K562 (cell line): ENCODE results near the gene PDLIM5. TPM values are rescaled to one million over a fixed set of nuclear protein-coding genes. Genes with fewer than 3 reads are reported as not detected.

ENCODE experiments used
- CBX8 ChIP-seq: fragments of 200-600 bp; sonication (generic); IDR thresholded peaks from 2 replicates; pipeline ENCODE4 v1.6.1; 2012; ENCODE audit warnings: borderline replicate concordance, mixed run types, low read depth, mild to moderate bottlenecking, moderate library complexity, mixed read lengths, low read length, control low read depth, inconsistent platforms; ENCODE audit not compliant: poor library complexity, severe bottlenecking; ENCODE audit errors: extremely low read depth
- ETS2 ChIP-seq: IDR thresholded peaks from 2 replicates; pipeline ENCODE4 v1.6.1; 2016; ENCODE audit warnings: borderline replicate concordance, missing genetic modification characterization, mild to moderate bottlenecking, moderate library complexity, missing compliant biosample characterization; ENCODE audit not compliant: poor library complexity, severe bottlenecking
- GATAD2A ChIP-seq: fragments of 450-650 bp; IDR thresholded peaks from 2 replicates; pipeline ENCODE4 v1.6.1; 2017
- KAT8 ChIP-seq: fragments of 450-650 bp; IDR thresholded peaks from 2 replicates; pipeline ENCODE4 v1.6.1; 2016; ENCODE audit warnings: low read depth, mild to moderate bottlenecking
- KLF16 ChIP-seq: IDR thresholded peaks from 2 replicates; pipeline ENCODE4 v1.6.1; 2016; ENCODE audit warnings: antibody characterized with exemption
- KLF6 ChIP-seq: fragments of 250-450 bp; sonication (Bioruptor Pico); IDR thresholded peaks from 2 replicates; pipeline ENCODE4 v1.4.0; 2020; ENCODE audit warnings: mild to moderate bottlenecking, moderate library complexity, borderline replicate concordance
- MLLT1 ChIP-seq, 2 experiments: fragments of 450-650 bp; IDR thresholded peaks; 2 replicates each; pipeline ENCODE4 v1.6.1; 2016
- NBN ChIP-seq: fragments of 450-650 bp; IDR thresholded peaks from 2 replicates; pipeline ENCODE4 v1.6.1; 2016; ENCODE audit warnings: low read depth, mild to moderate bottlenecking
- NR1H2 ChIP-seq: sonication (generic); formaldehyde crosslinking; IDR thresholded peaks from 2 replicates; pipeline ENCODE4 v1.4.0; 2020; ENCODE audit warnings: mild to moderate bottlenecking, missing genetic modification reagents
- NR2C2 ChIP-seq, 2 experiments: fragments of 200-800 bp in 1 of 2; sonication (Bioruptor generic) in 1 of 2; sonication (generic) in 1 of 2; formaldehyde crosslinking in 1 of 2; IDR thresholded peaks; 2 replicates each; pipeline versions ENCODE4 v1.6.1 to v1.8.0; 2016 to 2022; ENCODE audit warnings: mild to moderate bottlenecking in 1 of 2, missing compliant biosample characterization in 1 of 2, missing genetic modification characterization in 1 of 2, missing genetic modification reagents in 1 of 2
- POLR2G ChIP-seq: fragments of 200-400 bp; formaldehyde crosslinking; IDR thresholded peaks from 2 replicates; pipeline ENCODE4 v1.6.1; 2017; ENCODE audit warnings: low read depth, mild to moderate bottlenecking, antibody characterized with exemption, low read length, moderate library complexity
- POLR3A ChIP-seq: IDR thresholded peaks from 2 replicates; pipeline ENCODE4 v1.6.1; 2011; ENCODE audit warnings: borderline replicate concordance, mild to moderate bottlenecking, moderate library complexity; ENCODE audit not compliant: insufficient read length, insufficient read depth; ENCODE audit errors: extremely low read depth
- PTTG1 ChIP-seq: fragments of 450-650 bp; IDR thresholded peaks from 2 replicates; pipeline ENCODE4 v1.6.1; 2016; ENCODE audit warnings: low read depth, mild to moderate bottlenecking, missing genetic modification characterization, missing compliant biosample characterization
- RUNX1 ChIP-seq: sonication (generic); IDR thresholded peaks from 2 replicates; pipeline ENCODE4 v1.6.1; 2016; ENCODE audit warnings: antibody characterized with exemption, low read depth
- SOX6 ChIP-seq: fragments of 450-650 bp; IDR thresholded peaks from 2 replicates; pipeline ENCODE4 v1.6.1; 2014; ENCODE audit warnings: mild to moderate bottlenecking
- TAF15 ChIP-seq: fragments of 200-400 bp; formaldehyde crosslinking; IDR thresholded peaks from 2 replicates; pipeline ENCODE4 v1.6.1; 2017; ENCODE audit warnings: mild to moderate bottlenecking, low read depth, low read length, moderate library complexity
- ZNF212 ChIP-seq: fragments of 450-650 bp; formaldehyde crosslinking; IDR thresholded peaks from 2 replicates; pipeline ENCODE4 v1.4.0; 2020; ENCODE audit warnings: mild to moderate bottlenecking
- ZNF75A ChIP-seq: fragments of 450-650 bp; formaldehyde crosslinking; IDR thresholded peaks from 2 replicates; pipeline ENCODE4 v1.4.0; 2020; ENCODE audit warnings: mild to moderate bottlenecking
- ZSCAN29 ChIP-seq: fragments of 450-650 bp; IDR thresholded peaks from 2 replicates; pipeline ENCODE4 v1.6.1; 2017
- polyA plus RNA-seq, 8 experiments: library from polyadenylated mRNA; depleted of rRNA in 4 of 8; stranded (reverse) in 5 of 8; unstranded in 3 of 8; fragments of >200 nt; fragmentation: Nextera tagmentation in 2 of 8; fragmentation: Illumina TruSeq in 1 of 8; extraction: Ambion mirVana in 2 of 8; extraction: Trizol in 1 of 8; gene quantifications; 2 replicates each; pipeline versions ENCODE4 v1.2.1 to v1.2.3, GENCODE V29; 2011 to 2014; ENCODE audit warnings: inconsistent platforms in 1 of 8, missing spikeins in 1 of 8
- total RNA-seq, 7 experiments: library from RNA; depleted of rRNA in 6 of 7; stranded (reverse); fragments of >200 nt in 6 of 7; fragmentation: Illumina TruSeq in 2 of 7; extraction: Trizol in 2 of 7; gene quantifications; 2 replicates each; pipeline versions ENCODE4 v1.2.1 to v1.2.3, GENCODE V29; 2011 to 2021; ENCODE audit warnings: low replicate concordance in 1 of 7
- TF ChIP-seq, protein P1 (sequence below): fragments of 450-650 bp; IDR thresholded peaks from 2 replicates; pipeline ENCODE4 v1.6.1; 2016; ENCODE audit warnings: antibody characterized with exemption
- TF ChIP-seq, protein P2 (sequence below): fragments of 200-800 bp; sonication (Bioruptor generic); IDR thresholded peaks from 2 replicates; pipeline ENCODE4 v1.6.1; 2017; ENCODE audit warnings: missing genetic modification characterization, missing compliant biosample characterization
- TF ChIP-seq, protein P3 (sequence below): fragments of 450-650 bp; IDR thresholded peaks from 2 replicates; pipeline ENCODE4 v1.6.1; 2016; ENCODE audit warnings: borderline replicate concordance

The PDLIM5 gene
- total and polyA plus RNA-seq, 9 of the 15 experiments (the other 6 are each of a cell fraction or from before 2014, with no cell fraction given), result 36.9 to 127 (median 62.5) TPM

DNA sequence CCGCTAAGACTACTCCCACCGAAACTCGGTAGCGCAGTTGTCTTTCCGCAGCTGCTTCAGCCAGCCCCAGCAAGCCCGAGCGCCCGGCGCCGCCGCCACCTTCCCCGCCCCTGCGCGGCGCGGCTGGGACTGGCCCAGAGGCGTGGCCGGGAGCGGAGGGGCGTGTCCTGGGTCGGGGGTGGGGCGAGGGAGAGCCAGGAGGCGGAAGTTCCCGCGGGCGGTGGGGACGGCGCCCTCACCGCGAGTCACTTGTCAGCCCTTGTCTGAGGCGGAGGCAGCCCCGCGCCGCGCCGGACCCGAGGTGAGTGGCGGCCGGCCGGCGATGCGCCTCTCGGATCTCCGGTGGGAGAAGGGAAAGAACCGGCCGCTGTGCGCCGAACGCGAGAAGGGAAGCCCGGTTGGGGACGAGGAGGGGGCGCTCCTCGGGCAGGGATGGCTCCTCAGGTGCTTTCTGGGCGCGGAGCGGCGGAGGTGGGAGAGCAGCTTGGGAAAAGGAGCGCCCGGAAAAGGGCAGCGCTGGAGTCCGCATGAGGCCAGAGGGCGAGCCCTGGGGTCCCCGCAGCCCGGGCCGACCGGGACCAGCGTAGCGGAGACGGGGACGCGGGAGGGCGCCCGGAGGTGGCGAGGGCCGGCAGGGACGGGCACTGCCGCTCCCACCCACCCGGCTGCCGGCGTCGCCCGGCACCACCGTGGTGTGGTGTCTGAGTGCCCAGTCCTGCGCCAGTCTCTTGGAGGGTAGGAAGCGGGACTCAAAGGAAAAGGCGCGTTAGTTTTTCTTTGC is at the start of gene PDLIM5 (continued):
- TF ChIP-seq, protein P1, sequence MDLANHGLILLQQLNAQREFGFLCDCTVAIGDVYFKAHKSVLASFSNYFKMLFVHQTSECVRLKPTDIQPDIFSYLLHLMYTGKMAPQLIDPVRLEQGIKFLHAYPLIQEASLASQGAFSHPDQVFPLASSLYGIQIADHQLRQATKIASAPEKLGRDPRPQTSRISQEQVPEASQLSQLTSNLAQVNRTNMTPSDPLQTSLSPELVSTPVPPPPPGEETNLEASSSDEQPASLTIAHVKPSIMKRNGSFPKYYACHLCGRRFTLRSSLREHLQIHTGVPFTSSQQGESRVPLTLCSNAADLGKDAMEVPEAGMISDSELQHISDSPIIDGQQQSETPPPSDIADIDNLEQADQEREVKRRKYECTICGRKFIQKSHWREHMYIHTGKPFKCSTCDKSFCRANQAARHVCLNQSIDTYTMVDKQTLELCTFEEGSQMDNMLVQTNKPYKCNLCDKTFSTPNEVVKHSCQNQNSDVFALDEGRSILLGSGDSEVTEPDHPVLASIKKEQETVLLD, result no peak
- TF ChIP-seq NBN, result no peak; the same call in 1 of the 2 replicates
- no peak for TF ChIP-seq ZSCAN29
- no peak for TF ChIP-seq TAF15
- peak; percentile 76; the same call in 1 of the 2 replicates for TF ChIP-seq GATAD2A
- TF ChIP-seq POLR2G, result peak; percentile 100
- peak; percentile 82; the same call in 1 of the 2 replicates for TF ChIP-seq NR1H2 (CRISPR knock-in tag)
- TF ChIP-seq RUNX1, result no peak
- TF ChIP-seq KLF6 (CRISPR knock-in tag), result no peak
- TF ChIP-seq POLR3A, result no peak
- no peak for TF ChIP-seq ETS2 (tag)
- TF ChIP-seq, protein P2, sequence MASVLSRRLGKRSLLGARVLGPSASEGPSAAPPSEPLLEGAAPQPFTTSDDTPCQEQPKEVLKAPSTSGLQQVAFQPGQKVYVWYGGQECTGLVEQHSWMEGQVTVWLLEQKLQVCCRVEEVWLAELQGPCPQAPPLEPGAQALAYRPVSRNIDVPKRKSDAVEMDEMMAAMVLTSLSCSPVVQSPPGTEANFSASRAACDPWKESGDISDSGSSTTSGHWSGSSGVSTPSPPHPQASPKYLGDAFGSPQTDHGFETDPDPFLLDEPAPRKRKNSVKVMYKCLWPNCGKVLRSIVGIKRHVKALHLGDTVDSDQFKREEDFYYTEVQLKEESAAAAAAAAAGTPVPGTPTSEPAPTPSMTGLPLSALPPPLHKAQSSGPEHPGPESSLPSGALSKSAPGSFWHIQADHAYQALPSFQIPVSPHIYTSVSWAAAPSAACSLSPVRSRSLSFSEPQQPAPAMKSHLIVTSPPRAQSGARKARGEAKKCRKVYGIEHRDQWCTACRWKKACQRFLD (CRISPR knock-in tag), result 0 out of 2 replicates have a peak, but pooled peaks have one; percentile 34
- TF ChIP-seq KAT8, result no peak
- TF ChIP-seq NR2C2 (CRISPR knock-in tag; IDR thresholded peaks at IDR 0.05), result no peak
- TF ChIP-seq NR2C2 (tag; IDR thresholded peaks at IDR 0.05), result no peak; the same call in 1 of the 2 replicates
- no peak for TF ChIP-seq CBX8
- TF ChIP-seq PTTG1 (tag), result no peak
- 0 out of 2 replicates have a peak, but pooled peaks have one; percentile 22 for TF ChIP-seq SOX6
- peak; percentile 86 to 90 for TF ChIP-seq MLLT1 (IDR thresholded peaks at IDR 0.05)
- no peak for TF ChIP-seq ZNF212 (CRISPR knock-in tag)
- TF ChIP-seq, protein P3, sequence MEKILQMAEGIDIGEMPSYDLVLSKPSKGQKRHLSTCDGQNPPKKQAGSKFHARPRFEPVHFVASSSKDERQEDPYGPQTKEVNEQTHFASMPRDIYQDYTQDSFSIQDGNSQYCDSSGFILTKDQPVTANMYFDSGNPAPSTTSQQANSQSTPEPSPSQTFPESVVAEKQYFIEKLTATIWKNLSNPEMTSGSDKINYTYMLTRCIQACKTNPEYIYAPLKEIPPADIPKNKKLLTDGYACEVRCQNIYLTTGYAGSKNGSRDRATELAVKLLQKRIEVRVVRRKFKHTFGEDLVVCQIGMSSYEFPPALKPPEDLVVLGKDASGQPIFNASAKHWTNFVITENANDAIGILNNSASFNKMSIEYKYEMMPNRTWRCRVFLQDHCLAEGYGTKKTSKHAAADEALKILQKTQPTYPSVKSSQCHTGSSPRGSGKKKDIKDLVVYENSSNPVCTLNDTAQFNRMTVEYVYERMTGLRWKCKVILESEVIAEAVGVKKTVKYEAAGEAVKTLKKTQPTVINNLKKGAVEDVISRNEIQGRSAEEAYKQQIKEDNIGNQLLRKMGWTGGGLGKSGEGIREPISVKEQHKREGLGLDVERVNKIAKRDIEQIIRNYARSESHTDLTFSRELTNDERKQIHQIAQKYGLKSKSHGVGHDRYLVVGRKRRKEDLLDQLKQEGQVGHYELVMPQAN, result peak; percentile 52; the same call in 1 of the 2 replicates
- no peak for TF ChIP-seq KLF16
- no peak for TF ChIP-seq ZNF75A (CRISPR knock-in tag)
